ENCODE measurements around the gene MLXIPL. TPM values are rescaled to one million over a fixed set of nuclear protein-coding genes. Genes with fewer than 3 reads are reported as not detected.

The MLXIPL gene
- total RNA-seq, 2 donors from 2014 or later = 9.8 to 123 TPM

- no peaks in the 10 kb centered on the region for H3K36me3 ChIP-seq
- H3K27ac ChIP-seq = no peak overlapping the region
- intact Hi-C loops (cut with DNase I) = loop anchor here (10.0 kb wide), 1 partner anchor 252 kb away; no protein-coding TSS in a partner anchor
- no peaks in the 10 kb centered on the region for H3K4me1 ChIP-seq (replicated peaks)
- H3K4me3 ChIP-seq = no peak overlapping the region
- no peak for TF ChIP-seq CTCF (IDR thresholded peaks at IDR 0.05)
- TF ChIP-seq POLR2A (IDR thresholded peaks at IDR 0.05) = no peak
- no peak for TF ChIP-seq POLR2AphosphoS5 (IDR thresholded peaks at IDR 0.05)
- 60% methylated on average over 22 of the region's 22 CpGs for WGBS
- no peak for DNase-seq (ENCODE audit: low spot score)
- no peaks in the 10 kb centered on the region for H3K27me3 ChIP-seq (replicated peaks; ENCODE audit: insufficient read depth)
- no peaks in the 10 kb centered on the region for H3K9me3 ChIP-seq
Observed at GRCh38 chr7:73602721-73603651, 21.3 kb downstream of the MLXIPL start.

- Histone ChIP-seq H3K27ac (no peak overlapping the region), H3K9me3 (no peaks in the 10 kb centered on the region), H3K4me3 (no peak overlapping the region), H3K4me1 (replicated peaks) (no peaks in the 10 kb centered on the region), H3K27me3 (replicated peaks; ENCODE audit: insufficient read depth) (no peaks in the 10 kb centered on the region), H3K36me3 (no peaks in the 10 kb centered on the region)
- WGBS = 62% methylated on average over 7 of the region's 7 CpGs
- no peak for TF ChIP-seq POLR2AphosphoS5 (IDR thresholded peaks at IDR 0.05)
- TF ChIP-seq POLR2A (IDR thresholded peaks at IDR 0.05) = no peak
- TF ChIP-seq CTCF (IDR thresholded peaks at IDR 0.05) = no peak
- intact Hi-C loops (cut with DNase I) = loop anchor here (10.0 kb wide), 1 partner anchor 255 kb away; no protein-coding TSS in a partner anchor
- DNase-seq (ENCODE audit: low spot score) = no peak
Observed at GRCh38 chr7:73599916-73600315, 24.4 kb downstream of the MLXIPL start.

GRCh38 chr7:73599151-73599882, 25.0 kb downstream of the MLXIPL start:
- H3K36me3 ChIP-seq = no peaks in the 10 kb centered on the region
- TF ChIP-seq CTCF (IDR thresholded peaks at IDR 0.05) (no peak), POLR2AphosphoS5 (IDR thresholded peaks at IDR 0.05) (no peak), POLR2A (IDR thresholded peaks at IDR 0.05) (no peak)

GRCh38 chr7:73597978-73598782, 26.1 kb downstream of the MLXIPL start:
- intact Hi-C loops (cut with DNase I) = no loop called here

More at GRCh38 chr7:73599151-73599882, 25.0 kb downstream of the MLXIPL start:
- H3K9me3 ChIP-seq = no peaks in the 10 kb centered on the region
- WGBS = 72% methylated on average over 13 of the region's 13 CpGs
- no peaks in the 10 kb centered on the region for H3K27me3 ChIP-seq (replicated peaks; ENCODE audit: insufficient read depth)
- H3K4me1 ChIP-seq (replicated peaks) = no peaks in the 10 kb centered on the region
- DNase-seq (ENCODE audit: low spot score) = no peak
- intact Hi-C loops (cut with DNase I) = no loop called here
- no peak overlapping the region for H3K27ac ChIP-seq
- H3K4me3 ChIP-seq = no peak overlapping the region

More at GRCh38 chr7:73597978-73598782, 26.1 kb downstream of the MLXIPL start:
- H3K4me3 ChIP-seq = no peak overlapping the region
- no peak for DNase-seq (ENCODE audit: low spot score)
- H3K27me3 ChIP-seq (replicated peaks; ENCODE audit: insufficient read depth) = no peaks in the 10 kb centered on the region
- no peaks in the 10 kb centered on the region for H3K9me3 ChIP-seq
- TF ChIP-seq POLR2A (IDR thresholded peaks at IDR 0.05) (no peak), POLR2AphosphoS5 (IDR thresholded peaks at IDR 0.05) (no peak), CTCF (IDR thresholded peaks at IDR 0.05) (no peak)
- H3K36me3 ChIP-seq = no peaks in the 10 kb centered on the region
- H3K27ac ChIP-seq = no peak overlapping the region
- no peaks in the 10 kb centered on the region for H3K4me1 ChIP-seq (replicated peaks)
- 90% methylated on average over 5 of the region's 5 CpGs for WGBS

Data from prostate gland (tissue), 2 donors.